DOHH2 (cell line): ENCODE measurements around the gene UROD.

Experiments used
- H3F3A ChIP-seq: fragments of 200-600 bp; sonication (generic), shearing (Covaris generic); 2 replicates; pipeline ENCODE4 v1.6.0; 2016; ENCODE audit warnings: antibody characterized with exemption, mild to moderate bottlenecking; ENCODE audit not compliant: control insufficient read depth, insufficient read depth
- H3K27ac ChIP-seq: fragments of 200-600 bp; sonication (generic); 2 replicates; pipeline ENCODE4 v1.5.1; 2014; ENCODE audit warnings: low read depth, mild to moderate bottlenecking, low read length, moderate library complexity
- H3K27me3 ChIP-seq: fragments of 200-600 bp; sonication (generic); 2 replicates; pipeline ENCODE4 v1.6.1; 2014; ENCODE audit warnings: mild to moderate bottlenecking, low read length, mixed read lengths; ENCODE audit not compliant: control insufficient read depth
- H3K36me3 ChIP-seq: fragments of 200-600 bp; sonication (generic); 2 replicates; pipeline ENCODE4 v1.6.1; 2014; ENCODE audit warnings: mild to moderate bottlenecking, low read length, moderate library complexity, mixed read lengths; ENCODE audit not compliant: control insufficient read depth
- H3K4me1 ChIP-seq: fragments of 200-600 bp; sonication (generic); 2 replicates; pipeline ENCODE4 v1.6.1; 2014; ENCODE audit warnings: mild to moderate bottlenecking, low read length, mixed read lengths; ENCODE audit not compliant: control insufficient read depth
- H3K4me2 ChIP-seq: fragments of 200-600 bp; sonication (generic); 2 replicates; pipeline ENCODE4 v1.6.0; 2014; ENCODE audit warnings: mild to moderate bottlenecking, low read length, moderate library complexity
- H3K4me3 ChIP-seq: fragments of 200-600 bp; sonication (generic); 2 replicates; pipeline ENCODE4 v1.5.1; 2014; ENCODE audit warnings: mild to moderate bottlenecking, low read length, mixed read lengths
- H3K79me2 ChIP-seq: fragments of 200-600 bp; sonication (generic); 2 replicates; pipeline ENCODE4 v1.6.1; 2014; ENCODE audit warnings: mild to moderate bottlenecking, low read length, mixed read lengths; ENCODE audit not compliant: control insufficient read depth
- H3K9me2 ChIP-seq: fragments of 200-600 bp; sonication (generic); replicated peaks from 2 replicates; pipeline ENCODE4 v1.6.1; 2014; ENCODE audit warnings: mild to moderate bottlenecking, low read length, mixed read lengths; ENCODE audit not compliant: control insufficient read depth
- H3K9me3 ChIP-seq: fragments of 200-600 bp; sonication (generic); 2 replicates; pipeline ENCODE4 v1.6.1; 2014; ENCODE audit warnings: antibody characterized with exemption, low read length, mixed read lengths; ENCODE audit not compliant: control insufficient read depth, insufficient read depth
- H4K20me1 ChIP-seq: fragments of 200-600 bp; sonication (generic); 2 replicates; pipeline ENCODE4 v1.6.0; 2014; ENCODE audit warnings: low read depth, mild to moderate bottlenecking, antibody characterized with exemption, low read length, moderate library complexity; ENCODE audit not compliant: control insufficient read depth, insufficient read depth
- EZH2phosphoT487 ChIP-seq: fragments of 200-600 bp; sonication (generic); IDR thresholded peaks from 2 replicates; pipeline ENCODE4 v1.6.1; 2017; ENCODE audit warnings: borderline replicate concordance, mild to moderate bottlenecking, antibody characterized with exemption, low read length, moderate library complexity, mixed read lengths
- TF ChIP-seq, protein P1 (sequence below): fragments of 200-600 bp; sonication (generic); IDR thresholded peaks from one replicate; pipeline ENCODE4 v1.5.1; 2014; ENCODE audit warnings: antibody characterized with exemption, mild to moderate bottlenecking, low read depth, low read length; ENCODE audit not compliant: poor library complexity, severe bottlenecking

The UROD gene

DNA sequence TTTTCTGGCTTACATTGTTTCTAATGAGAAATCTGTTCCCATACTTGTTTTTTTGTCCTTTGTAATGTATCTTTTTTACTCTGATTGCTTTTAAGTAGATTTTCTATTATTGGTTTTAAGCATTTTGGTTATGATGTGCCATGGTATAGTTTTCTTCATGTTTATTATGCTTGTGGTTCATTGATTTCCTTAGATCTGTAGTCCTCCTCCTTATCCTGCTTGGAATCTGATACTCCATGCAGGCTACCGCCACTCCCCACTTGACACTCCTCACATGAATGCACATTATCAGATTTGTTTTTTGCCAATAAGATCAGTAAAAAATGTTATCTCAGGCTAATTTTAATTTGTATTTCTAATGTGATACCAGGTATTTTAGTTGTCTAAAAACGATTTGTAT lies 20.8 kb downstream of the UROD start:
- Histone ChIP-seq H4K20me1 (no peaks in the 10 kb centered on the region), H3K36me3 (no peaks in the 10 kb centered on the region), H3K4me3 (no peak overlapping the region), H3K4me1 (peaks cover 11% of the 10 kb centered on the region), H3K79me2 (no peaks in the 10 kb centered on the region), H3K27ac (no peak overlapping the region), H3F3A (no peaks in the 10 kb centered on the region; the same call in 1 of the 2 replicates), H3K27me3 (no peaks in the 10 kb centered on the region), H3K4me2 (peak overlapping the region; percentile 25; the same call in 1 of the 2 replicates), H3K9me2 (no peaks in the 10 kb centered on the region), H3K9me3 (no peaks in the 10 kb centered on the region)
- TF ChIP-seq, protein P1, sequence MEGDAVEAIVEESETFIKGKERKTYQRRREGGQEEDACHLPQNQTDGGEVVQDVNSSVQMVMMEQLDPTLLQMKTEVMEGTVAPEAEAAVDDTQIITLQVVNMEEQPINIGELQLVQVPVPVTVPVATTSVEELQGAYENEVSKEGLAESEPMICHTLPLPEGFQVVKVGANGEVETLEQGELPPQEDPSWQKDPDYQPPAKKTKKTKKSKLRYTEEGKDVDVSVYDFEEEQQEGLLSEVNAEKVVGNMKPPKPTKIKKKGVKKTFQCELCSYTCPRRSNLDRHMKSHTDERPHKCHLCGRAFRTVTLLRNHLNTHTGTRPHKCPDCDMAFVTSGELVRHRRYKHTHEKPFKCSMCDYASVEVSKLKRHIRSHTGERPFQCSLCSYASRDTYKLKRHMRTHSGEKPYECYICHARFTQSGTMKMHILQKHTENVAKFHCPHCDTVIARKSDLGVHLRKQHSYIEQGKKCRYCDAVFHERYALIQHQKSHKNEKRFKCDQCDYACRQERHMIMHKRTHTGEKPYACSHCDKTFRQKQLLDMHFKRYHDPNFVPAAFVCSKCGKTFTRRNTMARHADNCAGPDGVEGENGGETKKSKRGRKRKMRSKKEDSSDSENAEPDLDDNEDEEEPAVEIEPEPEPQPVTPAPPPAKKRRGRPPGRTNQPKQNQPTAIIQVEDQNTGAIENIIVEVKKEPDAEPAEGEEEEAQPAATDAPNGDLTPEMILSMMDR, result no peak
- TF ChIP-seq EZH2phosphoT487, result no peak

DNA sequence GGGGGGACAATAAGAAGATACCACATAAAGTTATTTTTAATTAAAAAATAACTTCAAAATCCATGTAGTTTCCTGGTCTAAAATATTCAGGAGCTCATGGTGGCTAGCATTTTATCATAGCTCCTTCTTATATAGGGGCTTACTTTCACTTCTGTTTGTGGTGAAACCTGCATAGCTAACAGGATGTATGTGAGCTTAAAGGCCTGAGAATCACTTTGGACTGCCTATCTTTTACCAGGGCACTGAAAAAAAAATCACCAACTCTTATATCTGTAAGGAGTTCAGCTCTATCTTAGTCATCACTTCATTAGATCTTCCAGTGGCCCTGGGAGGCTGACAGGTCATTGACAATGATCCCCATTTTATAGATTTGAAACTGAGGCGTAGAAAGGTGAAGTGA lies 21.3 kb downstream of the UROD start:
- Histone ChIP-seq H3K79me2 (no peaks in the 10 kb centered on the region), H3F3A (no peaks in the 10 kb centered on the region; the same call in 1 of the 2 replicates), H3K27ac (no peak overlapping the region), H3K27me3 (no peaks in the 10 kb centered on the region), H3K4me2 (peak overlapping the region; percentile 25; the same call in 1 of the 2 replicates), H3K4me3 (no peak overlapping the region), H3K36me3 (no peaks in the 10 kb centered on the region), H4K20me1 (no peaks in the 10 kb centered on the region), H3K9me2 (no peaks in the 10 kb centered on the region), H3K4me1 (peaks cover 11% of the 10 kb centered on the region), H3K9me3 (no peaks in the 10 kb centered on the region)
- TF ChIP-seq EZH2phosphoT487, result no peak
- TF ChIP-seq, protein P1, result no peak

DNA sequence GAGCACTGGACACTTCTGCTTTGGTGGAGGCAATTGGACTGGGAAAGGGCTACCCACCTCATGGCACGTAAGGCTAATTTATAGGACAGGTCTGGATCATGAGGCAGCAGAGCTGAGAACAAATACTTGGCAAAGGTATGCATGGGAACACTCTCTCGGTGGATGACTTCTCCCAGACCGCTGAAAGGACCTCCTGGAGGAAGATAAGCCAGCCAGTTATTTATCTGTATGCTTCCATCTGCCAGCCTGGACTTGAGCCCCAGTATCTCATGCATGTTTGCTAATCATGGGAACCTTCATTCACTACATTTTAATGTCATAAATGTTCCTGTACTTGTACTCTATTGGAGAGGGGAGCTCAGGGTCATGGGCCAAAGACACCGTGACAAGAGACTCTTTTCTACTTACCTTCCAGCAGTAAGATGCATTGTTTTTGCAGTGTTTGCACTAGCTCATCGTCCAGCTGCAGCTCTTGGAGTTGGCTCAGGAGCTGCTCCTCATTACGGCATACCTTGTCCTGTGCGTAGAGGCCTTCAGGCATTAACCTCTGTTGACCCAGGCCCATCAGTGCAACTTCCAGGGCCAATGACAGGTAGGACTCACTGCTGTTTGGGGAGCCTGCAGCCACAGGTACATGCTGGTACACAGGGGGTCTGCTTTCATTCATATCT lies 23.7 kb downstream of the UROD start:
- Histone ChIP-seq H3K79me2 (no peaks in the 10 kb centered on the region), H3K9me2 (no peaks in the 10 kb centered on the region), H3K4me1 (peaks cover 11% of the 10 kb centered on the region), H3K4me2 (no peak overlapping the region), H4K20me1 (no peaks in the 10 kb centered on the region), H3K36me3 (no peaks in the 10 kb centered on the region), H3K27ac (no peak overlapping the region), H3K4me3 (no peak overlapping the region), H3K9me3 (no peaks in the 10 kb centered on the region), H3F3A (no peaks in the 10 kb centered on the region; the same call in 1 of the 2 replicates), H3K27me3 (no peaks in the 10 kb centered on the region)
- TF ChIP-seq, protein P1, result no peak
- TF ChIP-seq EZH2phosphoT487, result no peak
